C4-2B (cell line): ENCODE measurements around the gene GNG11.

Source experiments
- CTCF ChIP-seq: fragments of 450-650 bp; conservative IDR thresholded peaks from 2 replicates; pipeline ENCODE4 v1.5.1; 2017; ENCODE audit warnings: mild to moderate bottlenecking
- ZFX ChIP-seq: fragments of 450-650 bp; IDR thresholded peaks from 2 replicates; pipeline ENCODE4 v1.6.1; 2017

DNA sequence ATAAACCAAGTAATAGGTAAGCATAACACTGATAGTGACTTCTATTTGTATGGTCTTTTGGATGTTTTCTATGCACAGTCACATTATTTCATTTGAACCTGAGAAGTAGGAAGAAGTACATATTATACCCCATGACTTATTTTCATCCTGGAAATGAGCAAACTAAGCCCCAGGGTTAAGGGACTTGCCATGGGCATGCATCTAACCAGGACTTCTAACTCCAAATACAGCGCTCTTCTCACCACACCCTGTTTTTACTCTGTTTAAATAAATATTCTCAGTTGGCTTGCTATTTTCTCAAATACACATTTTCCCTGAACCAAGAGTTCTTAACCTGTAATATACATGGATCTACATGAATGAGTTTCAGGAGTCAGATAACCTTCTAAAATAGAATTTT lies 16.3 kb downstream of the GNG11 start:
- TF ChIP-seq CTCF, result no peak
- TF ChIP-seq ZFX, result no peak
